K562 (cell line): ENCODE measurements around the gene PBXIP1. TPM values are rescaled to one million over a fixed set of nuclear protein-coding genes. Genes with fewer than 3 reads are reported as not detected.

Experiments used
- ATAC-seq: fragments of 200-7000 bp; cut with Tn5 transposase; 3 replicates; pipeline ENCODE4 v1.9.1; 2020; ENCODE audit warnings: moderate library complexity
- BruUV-seq: library from RNA; stranded (reverse); fragments of 400-500 nt; replicated peaks from 2 replicates; lab custom pipeline; 2021; lab: Mats Ljungman, UMichigan
- CTCF ChIA-PET: fragments of 300-600 bp; formaldehyde crosslinking; extraction: SDS; loops from one replicate; lab custom pipeline; 2021; ENCODE audit warnings: low intra/inter-chr PET ratio; lab: Yijun Ruan, JAX
- POLR2A ChIA-PET: fragments of 300-600, 350-650 bp; sonication (Branson Sonifier 250); formaldehyde crosslinking; extraction: SDS; loops from one replicate; lab custom pipeline; 2021; ENCODE audit warnings: antibody characterized with exemption, inconsistent platforms; lab: Yijun Ruan, JAX
- DNase-seq, 4 experiments: peaks; one replicate each; pipeline versions ENCODE4 v3.0.0 to v3.0.0-alpha.2; 2011 to 2018; ENCODE audit warnings: low spot score in 3 of 4, mixed read lengths in 3 of 4; ENCODE audit errors: extremely low read depth in 1 of 4
- FAIRE-seq: peaks from 2 replicates; lab custom pipeline; 2011; peaks lifted over from hg19 to GRCh38; lab: Jason Lieb, UNC
- H2AFZ ChIP-seq: 2 replicates; pipeline ENCODE4 v1.6.0; 2011; ENCODE audit warnings: low read depth, low read length, control low read depth, inconsistent platforms
- H3K27ac ChIP-seq: fragments of 200-600 bp; 3 replicates; pipeline ENCODE4 v1.8.0; 2011; ENCODE audit warnings: low read depth, mild to moderate bottlenecking, control low read depth, inconsistent platforms, low read length, moderate library complexity, mixed read lengths; ENCODE audit errors: extremely low read depth
- H3K27me3 ChIP-seq, 2 experiments: fragments of 300-600 bp in 1 of 2; 2 replicates in 1 of 2; 3 replicates in 1 of 2; pipeline versions ENCODE4 v1.6.0 to v1.8.0; 2011; ENCODE audit warnings: inconsistent platforms in 2 of 2, low read length in 2 of 2, mild to moderate bottlenecking in 1 of 2, mixed read lengths in 1 of 2, moderate library complexity in 1 of 2; ENCODE audit not compliant: control insufficient read depth in 2 of 2, insufficient read depth in 2 of 2
- H3K36me3 ChIP-seq: fragments of 300-600 bp; 3 replicates; pipeline ENCODE4 v1.8.0; 2011; ENCODE audit warnings: mild to moderate bottlenecking, low read length, inconsistent platforms; ENCODE audit not compliant: control insufficient read depth, insufficient read depth
- H3K4me1 ChIP-seq, 2 experiments: fragments of 200-600 bp in 1 of 2; replicated peaks in 1 of 2; 2 replicates in 1 of 2; 3 replicates in 1 of 2; pipeline versions ENCODE4 v1.5.1 to v1.8.0; 2011; ENCODE audit warnings: inconsistent platforms in 2 of 2, low read length in 2 of 2, mild to moderate bottlenecking in 1 of 2, mixed read lengths in 1 of 2, moderate library complexity in 1 of 2; ENCODE audit not compliant: control insufficient read depth in 2 of 2, insufficient read depth in 2 of 2
- H3K4me2 ChIP-seq: 2 replicates; pipeline ENCODE4 v1.6.1; 2011; ENCODE audit warnings: low read length, control low read depth, inconsistent platforms, mixed read lengths; ENCODE audit not compliant: insufficient read depth
- H3K4me3 ChIP-seq: fragments of 200-600 bp; sonication (generic), shearing (Covaris generic); 2 replicates; pipeline ENCODE4 v1.5.1; 2016; ENCODE audit warnings: control low read depth, inconsistent platforms
- H3K79me2 ChIP-seq: fragments of 200-600 bp; 3 replicates; pipeline ENCODE4 v1.8.0; 2011; ENCODE audit warnings: low read length, inconsistent platforms; ENCODE audit not compliant: control insufficient read depth, insufficient read depth
- H3K9ac ChIP-seq, 2 experiments: 2 replicates each; pipeline versions ENCODE4 v1.6.0 to v1.6.1; 2011; ENCODE audit warnings: low read depth in 2 of 2, low read length in 2 of 2, control low read depth in 1 of 2, inconsistent platforms in 1 of 2, mild to moderate bottlenecking in 1 of 2, mixed read lengths in 1 of 2; ENCODE audit not compliant: insufficient read depth in 1 of 2
- H3K9me1 ChIP-seq: one replicate; pipeline ENCODE4 v1.6.0; 2011; ENCODE audit warnings: inconsistent platforms, mild to moderate bottlenecking, low read length, moderate library complexity; ENCODE audit not compliant: control insufficient read depth, insufficient read depth
- H3K9me3 ChIP-seq: replicated peaks from 2 replicates; pipeline ENCODE4 v1.5.1; 2011; ENCODE audit warnings: low read depth, low read length, inconsistent platforms; ENCODE audit not compliant: control insufficient read depth, insufficient read depth
- H4K20me1 ChIP-seq: replicated peaks from 2 replicates; pipeline ENCODE4 v1.6.1; 2011; ENCODE audit warnings: low read length, inconsistent platforms, mixed read lengths; ENCODE audit not compliant: control insufficient read depth, insufficient read depth
- GTF2E2 ChIP-seq: fragments of 200-800 bp; sonication (Bioruptor generic); IDR thresholded peaks from 2 replicates; pipeline ENCODE4 v1.6.1; 2016; ENCODE audit warnings: missing genetic modification characterization, missing compliant biosample characterization
- HNRNPH1 ChIP-seq: fragments of 200-400 bp; formaldehyde crosslinking; optimal IDR thresholded peaks from 2 replicates; pipeline ENCODE3; 2017; ENCODE audit warnings: low read depth, mild to moderate bottlenecking, low read length, moderate library complexity
- WGBS: fragments of 100-300 bp; shearing (Covaris generic); methylation state at CpG from one replicate; pipeline ENCODE4 v1.1.6; 2016; ENCODE audit warnings: low coverage, mixed read lengths; ENCODE audit not compliant: insufficient coverage; ENCODE audit errors: missing lambda C conversion rate; 5-methylcytosine and 5-hydroxymethylcytosine counted together
- in situ Hi-C: fragments of 300-500 bp; cut with MboI; formaldehyde crosslinking; loops from 4 replicates; pipeline ENCODE4 v1.15.0; 2018; ENCODE audit warnings: inconsistent platforms, mixed read lengths
- intact Hi-C: fragments of 100-400 bp; cut with micrococcal nuclease; formaldehyde crosslinking; loops from 2 replicates; pipeline ENCODE4 v1.14.2; 2022
- polyA plus RNA-seq, 8 experiments: library from polyadenylated mRNA; depleted of rRNA in 4 of 8; stranded (reverse) in 5 of 8; unstranded in 3 of 8; fragments of >200 nt; fragmentation: Nextera tagmentation in 2 of 8; fragmentation: Illumina TruSeq in 1 of 8; extraction: Ambion mirVana in 2 of 8; extraction: Trizol in 1 of 8; gene quantifications; 2 replicates each; pipeline versions ENCODE4 v1.2.1 to v1.2.3, GENCODE V29; 2011 to 2014; ENCODE audit warnings: inconsistent platforms in 1 of 8, missing spikeins in 1 of 8
- total RNA-seq, 7 experiments: library from RNA; depleted of rRNA in 6 of 7; stranded (reverse); fragments of >200 nt in 6 of 7; fragmentation: Illumina TruSeq in 2 of 7; extraction: Trizol in 2 of 7; gene quantifications; 2 replicates each; pipeline versions ENCODE4 v1.2.1 to v1.2.3, GENCODE V29; 2011 to 2021; ENCODE audit warnings: low replicate concordance in 1 of 7

PBXIP1 gene
- total and polyA plus RNA-seq, 9 of the 15 experiments (the other 6 are each of a cell fraction or from before 2014, with no cell fraction given) = 0.13 to 8.3 (median 5.8) TPM

DNA sequence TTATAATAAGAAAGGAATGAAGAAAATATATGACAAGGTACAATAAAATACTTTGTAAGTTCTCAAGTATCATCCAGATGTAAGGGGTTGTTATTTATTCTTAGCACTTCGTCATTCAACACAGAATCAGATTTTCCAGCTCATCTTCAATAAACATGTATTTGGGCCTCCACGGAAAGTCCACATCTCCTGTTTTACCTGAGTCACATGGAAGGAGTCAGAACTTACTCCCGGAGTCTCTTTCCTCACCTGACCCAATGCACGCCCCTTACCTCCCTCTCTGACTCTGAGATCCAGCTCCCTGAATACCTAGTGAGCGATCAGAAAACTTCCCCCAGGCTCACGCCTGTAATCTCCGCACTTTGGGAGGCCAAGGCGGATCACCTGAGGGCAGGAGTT lies 17.9 kb downstream of the PBXIP1 start:
- CTCF ChIA-PET = no interaction called here
- Histone ChIP-seq H3K9ac (peak overlapping the region; percentile 15 to 97; a peak in 3 of 4 replicates), H3K27ac (peak overlapping the region; percentile 100; the same call in 2 of the 3 replicates), H3K36me3 (no peaks in the 10 kb centered on the region), H3K27me3 (no peaks in the 10 kb centered on the region), H3K4me1 (peaks cover 28 to 41% of the 10 kb centered on the region in 2 experiments; a peak in 4 of 5 replicates), H2AFZ (peak overlapping the region; percentile 100), H3K79me2 (peaks cover 3% of the 10 kb centered on the region; the same call in 1 of the 3 replicates), H4K20me1 (no peaks in the 10 kb centered on the region), H3K9me1 (no peaks in the 10 kb centered on the region), H3K9me3 (no peaks in the 10 kb centered on the region), H3K4me2 (peak overlapping the region; percentile 98), H3K4me3 (peak overlapping the region; percentile 53; the same call in 1 of the 2 replicates)
- ATAC-seq = no peak
- 69% methylated on average over 7 of the region's 8 CpGs for WGBS
- peak; percentile 19 for FAIRE-seq
- TF ChIP-seq HNRNPH1 (no peak), GTF2E2 (tag) (0 out of 2 replicates have a peak, but pooled peaks have one; percentile 14)
- BruUV-seq = no TSS peak
- intact Hi-C loops = loop anchor here (2.0 to 5.0 kb wide), 3 partner anchors 53 to 379 kb away; partner anchors contain the start of gene UBE2Q1
- POLR2A ChIA-PET = interaction anchor here (0.8 to 1.3 kb wide), 3 partner anchors 11 to 78 kb away, joined by 3 read pairs; no protein-coding TSS in a partner anchor
- in situ Hi-C loops = no loop called here
- no peak for DNase-seq
